RWPE2 (cell line): Measurements from ENCODE around the gene CSKMT.

Source experiments
- ATAC-seq: fragments of 200-7000 bp; cut with Tn5 transposase; 3 replicates; pipeline ENCODE4 v1.9.1; 2021; ENCODE audit warnings: low read depth
- DNase-seq: peaks from one replicate; pipeline ENCODE4 v3.0.0-alpha.2; 2020; ENCODE audit warnings: low spot score
- H3K27ac ChIP-seq: fragments of 450-650 bp; 2 replicates; pipeline ENCODE4 v1.5.1; 2017; ENCODE audit warnings: mild to moderate bottlenecking; ENCODE audit not compliant: poor library complexity, severe bottlenecking
- H3K27me3 ChIP-seq: fragments of 250-450 bp; sonication (Bioruptor Pico); 2 replicates; pipeline ENCODE4 v1.5.1; 2021; ENCODE audit warnings: mild to moderate bottlenecking, moderate library complexity; ENCODE audit not compliant: insufficient read depth, poor library complexity, severe bottlenecking
- H3K36me3 ChIP-seq: fragments of 250-450 bp; sonication (Bioruptor Pico); 2 replicates; pipeline ENCODE4 v1.5.1; 2020; ENCODE audit warnings: low read depth, mild to moderate bottlenecking, moderate library complexity
- H3K4me1 ChIP-seq: fragments of 250-450 bp; sonication (Bioruptor Pico); 2 replicates; pipeline ENCODE4 v1.5.1; 2021; ENCODE audit warnings: mild to moderate bottlenecking, moderate library complexity; ENCODE audit not compliant: insufficient read depth, poor library complexity, severe bottlenecking
- H3K4me3 ChIP-seq: fragments of 250-450 bp; sonication (Bioruptor Pico); 2 replicates; pipeline ENCODE4 v1.5.1; 2021; ENCODE audit warnings: mild to moderate bottlenecking, moderate library complexity; ENCODE audit not compliant: severe bottlenecking
- H3K9me3 ChIP-seq: fragments of 250-450 bp; sonication (Bioruptor Pico); 2 replicates; pipeline ENCODE4 v1.5.1; 2021; ENCODE audit warnings: mild to moderate bottlenecking, moderate library complexity; ENCODE audit not compliant: severe bottlenecking
- CTCF ChIP-seq: fragments of 450-650 bp; IDR thresholded peaks from one replicate; pipeline ENCODE4 v1.5.1; 2017; ENCODE audit warnings: mild to moderate bottlenecking, moderate library complexity; ENCODE audit not compliant: poor library complexity, severe bottlenecking

Gene CSKMT

GRCh38 chr11:62622476-62623089 lies 42.5 kb upstream of the CSKMT start:
- H3K4me1 ChIP-seq = peaks cover 16% of the 10 kb centered on the region
- no peak overlapping the region for H3K4me3 ChIP-seq
- H3K36me3 ChIP-seq = peaks cover 26% of the 10 kb centered on the region
- H3K9me3 ChIP-seq = no peaks in the 10 kb centered on the region
- DNase-seq (no peak), ATAC-seq (no peak)
- H3K27ac ChIP-seq = peak overlapping the region; percentile 84
- no peak for TF ChIP-seq CTCF
- H3K27me3 ChIP-seq = no peaks in the 10 kb centered on the region

- Histone ChIP-seq H3K27ac (no peak overlapping the region), H3K9me3 (no peaks in the 10 kb centered on the region), H3K36me3 (peaks cover 72% of the 10 kb centered on the region), H3K4me1 (no peaks in the 10 kb centered on the region), H3K4me3 (no peak overlapping the region), H3K27me3 (no peaks in the 10 kb centered on the region)
- ATAC-seq (peak; percentile 48; the same call in 2 of the 3 replicates), DNase-seq (no peak)
- peak; percentile 16 for TF ChIP-seq CTCF
Observed at GRCh38 chr11:62627713-62628112, 37.4 kb upstream of the CSKMT start.

GRCh38 chr11:62632492-62632891 lies 32.6 kb upstream of the CSKMT start:
- H3K27me3 ChIP-seq = no peaks in the 10 kb centered on the region
- no peaks in the 10 kb centered on the region for H3K4me1 ChIP-seq
- H3K9me3 ChIP-seq = no peaks in the 10 kb centered on the region
- ATAC-seq (no peak), DNase-seq (no peak)
- H3K36me3 ChIP-seq = peaks cover 100% of the 10 kb centered on the region
- TF ChIP-seq CTCF = no peak
- H3K27ac ChIP-seq = no peak overlapping the region
- no peak overlapping the region for H3K4me3 ChIP-seq

GRCh38 chr11:62644220-62644619 lies 20.9 kb upstream of the CSKMT start:
- Histone ChIP-seq H3K9me3 (no peaks in the 10 kb centered on the region), H3K27me3 (no peaks in the 10 kb centered on the region), H3K36me3 (peaks cover 48% of the 10 kb centered on the region), H3K27ac (no peak overlapping the region), H3K4me1 (no peaks in the 10 kb centered on the region), H3K4me3 (no peak overlapping the region)
- ATAC-seq = no peak
- no peak for TF ChIP-seq CTCF
- no peak for DNase-seq

GRCh38 chr11:62645671-62645945 lies 19.5 kb upstream of the CSKMT start:
- no peaks in the 10 kb centered on the region for H3K27me3 ChIP-seq
- peaks cover 48% of the 10 kb centered on the region for H3K36me3 ChIP-seq
- ATAC-seq (no peak), DNase-seq (no peak)
- H3K27ac ChIP-seq = peak overlapping the region; percentile 69
- no peak for TF ChIP-seq CTCF
- H3K4me1 ChIP-seq = no peaks in the 10 kb centered on the region
- no peaks in the 10 kb centered on the region for H3K9me3 ChIP-seq
- H3K4me3 ChIP-seq = peak overlapping the region; percentile 97
